Esophagus muscularis mucosa (tissue), 4 donors: ENCODE measurements around the gene THADA. TPM values are rescaled to one million over a fixed set of nuclear protein-coding genes. Genes with fewer than 3 reads are reported as not detected.
"Not testable (repeated sequence)": the region's sequence is repeated elsewhere in the genome, so short reads cannot be mapped to it uniquely, and the experiment has no call there.

ENCODE experiments used
- DNase-seq: peaks from one replicate; pipeline ENCODE4 v3.0.0-alpha.2; 2017; ENCODE audit errors: extremely low spot score
- H3K27ac ChIP-seq, 4 donors: fragments of 200-600 bp; sonication (generic); replicated peaks in 1 of 4; 1 replicate in 3 of 4; 2 replicates in 1 of 4; pipeline ENCODE4 v1.5.1; 2016 to 2019; ENCODE audit warnings: mild to moderate bottlenecking in 1 of 4
- H3K27me3 ChIP-seq, 4 donors: fragments of 200-600 bp; sonication (generic); one replicate each; pipeline versions ENCODE4 v1.5.1 to v1.6.0; 2016 to 2019
- H3K36me3 ChIP-seq, 4 donors: fragments of 200-600 bp; sonication (generic); one replicate each; pipeline ENCODE4 v1.5.1; 2016 to 2019
- H3K4me1 ChIP-seq, 4 donors: fragments of 200-600 bp; sonication (generic); one replicate each; pipeline ENCODE4 v1.5.1; 2016 to 2019
- H3K4me3 ChIP-seq, 4 donors: fragments of 200-600 bp; sonication (generic); 1 replicate in 2 of 4; 2 replicates in 2 of 4; pipeline ENCODE4 v1.5.1; 2016 to 2019; ENCODE audit warnings: mild to moderate bottlenecking in 4 of 4, moderate library complexity in 1 of 4
- H3K9me3 ChIP-seq, 4 donors: fragments of 200-600 bp; sonication (generic); 1 replicate in 3 of 4; 2 replicates in 1 of 4; pipeline ENCODE4 v1.5.1; 2016 to 2019
- CTCF ChIP-seq, 3 experiments: fragments of 200-600 bp in 2 of 3; fragments of 450-650 bp in 1 of 3; sonication (generic) in 2 of 3; IDR thresholded peaks; one replicate each; pipeline ENCODE4 v1.5.1; 2017 to 2019; ENCODE audit warnings: antibody characterized with exemption in 3 of 3, mild to moderate bottlenecking in 2 of 3, moderate library complexity in 1 of 3
- EP300 ChIP-seq: sonication (generic); formaldehyde crosslinking; IDR thresholded peaks from one replicate; pipeline ENCODE4 v1.6.1; 2017; ENCODE audit warnings: antibody characterized with exemption
- POLR2A ChIP-seq: fragments of 450-650 bp; IDR thresholded peaks from one replicate; pipeline ENCODE4 v1.6.1; 2017; ENCODE audit warnings: antibody characterized with exemption, moderate library complexity, mild to moderate bottlenecking, low read depth
- POLR2AphosphoS5 ChIP-seq, 2 donors: sonication (generic); formaldehyde crosslinking; IDR thresholded peaks; one replicate each; pipeline ENCODE4 v1.6.1; 2017; ENCODE audit warnings: antibody characterized with exemption in 2 of 2
- WGBS: methylation state at CpG from one replicate; pipeline ENCODE4 v1.1.5; 2018; 5-methylcytosine and 5-hydroxymethylcytosine counted together
- intact Hi-C: fragments of 100-400 bp; cut with DNase I; formaldehyde crosslinking; loops from one replicate; pipeline ENCODE4 v1.15.1; 2023
- total RNA-seq, 4 donors: library from RNA; depleted of rRNA; stranded (reverse); fragments of >200 nt; gene quantifications; one replicate each; pipeline versions ENCODE4 v1.1.0 to v1.2.1, GENCODE V29; 2016

THADA gene
- total RNA-seq, 4 donors from 2014 or later = 17.2 to 28.7 (median 21.3) TPM

- intact Hi-C loops = no loop called here
- 97% methylated on average over 6 of the region's 6 CpGs for WGBS
- Histone ChIP-seq H3K4me1 (peaks cover 10 to 58% (median 44%) of the 10 kb centered on the region in 4 donors), H3K4me3 (no peak overlapping the region), H3K27me3 (no peaks in the 10 kb centered on the region), H3K36me3 (no peaks in the 10 kb centered on the region), H3K9me3 (no peaks in the 10 kb centered on the region), H3K27ac (peak overlapping the region in 2 of 4 donors; percentile 65 to 77)
- DNase-seq = no peak
- TF ChIP-seq POLR2AphosphoS5 (IDR thresholded peaks at IDR 0.05) (no peak), POLR2A (no peak), CTCF (IDR thresholded peaks at IDR 0.05) (no peak), EP300 (no peak)
Observed at GRCh38 chr2:43389581-43390466, 206.0 kb downstream of the THADA start.

- H3K4me3 ChIP-seq = no peak overlapping the region
- TF ChIP-seq CTCF (IDR thresholded peaks at IDR 0.05) (no peak), EP300 (no peak), POLR2A (no peak), POLR2AphosphoS5 (IDR thresholded peaks at IDR 0.05) (no peak)
- no peaks in the 10 kb centered on the region for H3K27me3 ChIP-seq
- H3K36me3 ChIP-seq = no peaks in the 10 kb centered on the region
- H3K9me3 ChIP-seq = no peaks in the 10 kb centered on the region
- 83% methylated on average over 2 of the region's 2 CpGs for WGBS
- intact Hi-C loops = no loop called here
- no peak for DNase-seq
- H3K27ac ChIP-seq = no peak overlapping the region
- H3K4me1 ChIP-seq = peaks cover 10 to 54% (median 44%) of the 10 kb centered on the region in 4 donors
Observed at GRCh38 chr2:43388371-43388770, 207.5 kb downstream of the THADA start.

- TF ChIP-seq POLR2AphosphoS5 (IDR thresholded peaks at IDR 0.05) (no peak), EP300 (no peak), POLR2A (no peak)
- H3K9me3 ChIP-seq = no peaks in the 10 kb centered on the region
- peaks cover 6 to 49% (median 37%) of the 10 kb centered on the region in 4 donors for H3K4me1 ChIP-seq
- no peaks in the 10 kb centered on the region for H3K27me3 ChIP-seq
- H3K4me3 ChIP-seq = no peak overlapping the region
- DNase-seq = no peak
- 68% methylated on average over 6 of the region's 7 CpGs for WGBS
- intact Hi-C loops = no loop called here
- peak overlapping the region in 2 of 4 donors; percentile 17 to 19 for H3K27ac ChIP-seq
- no peaks in the 10 kb centered on the region for H3K36me3 ChIP-seq
Observed at GRCh38 chr2:43387092-43388062, 208.5 kb downstream of the THADA start.

- 92% methylated on average over 9 of the region's 9 CpGs for WGBS
- H3K36me3 ChIP-seq, H3K27me3 ChIP-seq, DNase-seq, intact Hi-C loops, H3K4me3 ChIP-seq, H3K9me3 ChIP-seq: not testable (repeated sequence)
- Histone ChIP-seq H3K27ac (peak overlapping the region in 1 of 4 donors; percentile 19), H3K4me1 (peaks cover 5 to 42% (median 30%) of the 10 kb centered on the region in 4 donors)
Observed at GRCh38 chr2:43386679-43387078, 209.2 kb downstream of the THADA start.

- H3K9me3 ChIP-seq = no peaks in the 10 kb centered on the region
- no peaks in the 10 kb centered on the region for H3K27me3 ChIP-seq
- peaks cover 5 to 20% (median 16%) of the 10 kb centered on the region in 4 donors for H3K4me1 ChIP-seq
- no peak for DNase-seq
- TF ChIP-seq CTCF (IDR thresholded peaks at IDR 0.05) (no peak), POLR2A (no peak), EP300 (no peak), POLR2AphosphoS5 (IDR thresholded peaks at IDR 0.05) (no peak)
- intact Hi-C loops = no loop called here
- peaks cover 0 to 4% (median 0%) of the 10 kb centered on the region in 4 donors for H3K36me3 ChIP-seq
- 100% methylated on average over 1 of the region's 1 CpG for WGBS
- no peak overlapping the region for H3K27ac ChIP-seq
- H3K4me3 ChIP-seq = no peak overlapping the region
Observed at GRCh38 chr2:43384143-43384542, 211.7 kb downstream of the THADA start.
